HG02571 (cell line): Measurements from ENCODE around the gene TUT7.
A peak's percentile ranks its signal among the peaks of the same experiment; 100 is the strongest.
"Not testable (repeated sequence)": the region's sequence is repeated elsewhere in the genome, so short reads cannot be mapped to it uniquely, and the experiment has no call there.

Source experiments
- ATAC-seq: cut with Tn5 transposase; IDR thresholded peaks from one replicate; pipeline ENCODE4 v1.9.1; 2021; ENCODE audit warnings: mild to moderate bottlenecking, moderate library complexity; ENCODE audit not compliant: unreplicated experiment

The TUT7 gene

GRCh38 chr9:86308687-86309086 is 45.5 kb downstream of the TUT7 start:
- no peak for ATAC-seq

GRCh38 chr9:86304236-86304730 is 49.9 kb downstream of the TUT7 start:
- ATAC-seq = no peak

- ATAC-seq = no peak
Observed at GRCh38 chr9:86303316-86303975, 50.8 kb downstream of the TUT7 start.

- no peak for ATAC-seq
Observed at GRCh38 chr9:86301686-86302085, 52.5 kb downstream of the TUT7 start.

GRCh38 chr9:86300701-86301100 is 53.5 kb downstream of the TUT7 start:
- no peak for ATAC-seq

- no peak for ATAC-seq
Observed at GRCh38 chr9:86298873-86299272, 55.3 kb downstream of the TUT7 start.

GRCh38 chr9:86290341-86290740 is 63.9 kb downstream of the TUT7 start:
- ATAC-seq = not testable (repeated sequence)

- no peak for ATAC-seq
Observed at GRCh38 chr9:86288499-86289198, 65.6 kb downstream of the TUT7 start.

GRCh38 chr9:86287013-86287412 is 67.2 kb downstream of the TUT7 start:
- ATAC-seq = no peak

- ATAC-seq = no peak
Observed at GRCh38 chr9:86286278-86286677, 67.9 kb downstream of the TUT7 start.

GRCh38 chr9:86285261-86285660 is 68.9 kb downstream of the TUT7 start:
- ATAC-seq = no peak

GRCh38 chr9:86282979-86283535 is 71.2 kb downstream of the TUT7 start:
- peak; percentile 10 for ATAC-seq

GRCh38 chr9:86282077-86282978 is 71.9 kb downstream of the TUT7 start, which contains the start of gene ISCA1:
ISCA1 (minus strand) TSS chr9:86282538; CDS start chr9:86282458, 80 bp downstream.
- ATAC-seq = peak; percentile 81

- peak; percentile 27 for ATAC-seq
Observed at GRCh38 chr9:86281593-86282076, 72.6 kb downstream of the TUT7 start.

GRCh38 chr9:86280580-86280979 is 73.6 kb downstream of the TUT7 start:
- no peak for ATAC-seq

- ATAC-seq = no peak
Observed at GRCh38 chr9:86279839-86280238, 74.4 kb downstream of the TUT7 start.

- no peak for ATAC-seq
Observed at GRCh38 chr9:86277072-86277471, 77.1 kb downstream of the TUT7 start.

GRCh38 chr9:86275962-86276361 is 78.2 kb downstream of the TUT7 start:
- no peak for ATAC-seq

- no peak for ATAC-seq
Observed at GRCh38 chr9:86274821-86275643, 79.2 kb downstream of the TUT7 start.

GRCh38 chr9:86272221-86272620 is 82.0 kb downstream of the TUT7 start:
- ATAC-seq = no peak
